PC-3 (cell line): ENCODE data around the gene SPATS2. TPM values are rescaled to one million over a fixed set of nuclear protein-coding genes. Genes with fewer than 3 reads are reported as not detected.

Experiments
- ATAC-seq: fragments of 200-7000 bp; cut with Tn5 transposase; 2 replicates; pipeline ENCODE4 v1.9.1; 2020; ENCODE audit warnings: mild to moderate bottlenecking, moderate library complexity
- BruUV-seq: library from RNA; stranded (reverse); fragments of 400-500 nt; replicated peaks from 2 replicates; lab custom pipeline; 2021; lab: Mats Ljungman, UMichigan
- CTCF ChIA-PET: fragments of 300-600 bp; sonication (Branson Sonifier 250); formaldehyde crosslinking; loops from one replicate; lab custom pipeline; 2022; ENCODE audit warnings: antibody characterized with exemption; lab: Charles Lee
- POLR2A ChIA-PET: fragments of 300-600 bp; sonication (Branson Sonifier 250); formaldehyde crosslinking; loops from one replicate; lab custom pipeline; 2022; ENCODE audit warnings: antibody characterized with exemption; ENCODE audit not compliant: unreplicated experiment; lab: Charles Lee
- DNase-seq: peaks from one replicate; pipeline ENCODE4 v3.0.0-alpha.2; 2015
- H2AFZ ChIP-seq: fragments of 300-600 bp; sonication (generic); 2 replicates; pipeline ENCODE4 v1.6.0; 2016; ENCODE audit warnings: antibody characterized with exemption, low read length
- H3F3A ChIP-seq: fragments of 300-600 bp; sonication (generic); one replicate; pipeline ENCODE4 v1.6.0; 2017; ENCODE audit warnings: antibody characterized with exemption, low read length, control low read depth, mild to moderate bottlenecking; ENCODE audit not compliant: unreplicated experiment
- H3K27ac ChIP-seq: fragments of 300-600 bp; sonication (generic); 2 replicates; pipeline ENCODE4 v1.5.1; 2016; ENCODE audit warnings: mild to moderate bottlenecking, low read length
- H3K27me3 ChIP-seq: fragments of 300-600 bp; sonication (generic); 2 replicates; pipeline ENCODE4 v1.6.1; 2016; ENCODE audit warnings: low read length, mixed read lengths
- H3K36me3 ChIP-seq: fragments of 300-600 bp; sonication (generic); 2 replicates; pipeline ENCODE4 v1.6.1; 2016; ENCODE audit warnings: low read depth, mixed run types, low read length, mixed read lengths
- H3K4me1 ChIP-seq: fragments of 300-600 bp; sonication (generic); 2 replicates; pipeline ENCODE4 v1.5.1; 2016; ENCODE audit warnings: low read length; ENCODE audit not compliant: insufficient read depth
- H3K4me2 ChIP-seq: fragments of 300-600 bp; sonication (generic); 2 replicates; pipeline ENCODE4 v1.6.0; 2016; ENCODE audit warnings: low read length
- H3K4me3 ChIP-seq: fragments of 300-600 bp; sonication (generic); 2 replicates; pipeline ENCODE4 v1.5.1; 2016; ENCODE audit warnings: mild to moderate bottlenecking, low read length, mixed read lengths
- H3K79me2 ChIP-seq: fragments of 300-600 bp; sonication (generic); 2 replicates; pipeline ENCODE4 v1.6.1; 2017; ENCODE audit warnings: low read length, mixed read lengths
- H3K9ac ChIP-seq: fragments of 300-600 bp; sonication (generic); 2 replicates; pipeline ENCODE4 v1.6.0; 2016; ENCODE audit warnings: mild to moderate bottlenecking, low read length
- H3K9me2 ChIP-seq: fragments of 300-600 bp; sonication (generic); replicated peaks from 2 replicates; pipeline ENCODE4 v1.6.1; 2016; ENCODE audit warnings: mixed run types, low read length, mixed read lengths
- H3K9me3 ChIP-seq: fragments of 300-600 bp; sonication (generic); 2 replicates; pipeline ENCODE4 v1.6.1; 2016; ENCODE audit warnings: low read length, mixed read lengths
- H4K20me1 ChIP-seq: fragments of 300-600 bp; sonication (generic); 2 replicates; pipeline ENCODE4 v1.6.1; 2016; ENCODE audit warnings: low read length, mixed read lengths
- EZH2 ChIP-seq: fragments of 300-600 bp; sonication (generic); IDR thresholded peaks from one replicate; pipeline ENCODE4 v1.6.1; 2017; ENCODE audit warnings: antibody characterized with exemption, mild to moderate bottlenecking, low read length; ENCODE audit not compliant: unreplicated experiment
- EZH2phosphoT487 ChIP-seq: fragments of 300-600 bp; sonication (generic); IDR thresholded peaks from 2 replicates; pipeline ENCODE4 v1.6.1; 2018; ENCODE audit warnings: mild to moderate bottlenecking, antibody characterized with exemption, low read length, borderline replicate concordance
- intact Hi-C: fragments of 100-400 bp; cut with micrococcal nuclease; formaldehyde crosslinking; loops from 2 replicates; pipeline ENCODE4 v1.9.0; 2023
- total RNA-seq: library from RNA; depleted of rRNA; stranded (reverse); fragments of >200 nt; gene quantifications from 2 replicates; pipeline ENCODE4 v1.2.3, GENCODE V29; 2014
- TF ChIP-seq, protein P1 (sequence below): fragments of 300-600 bp; sonication (generic); conservative IDR thresholded peaks from 2 replicates; pipeline ENCODE4 v1.5.1; 2017; ENCODE audit warnings: antibody characterized with exemption, low read depth, mild to moderate bottlenecking, low read length

Gene SPATS2
- total RNA-seq, 1 experiment from 2014 or later, result 27.0 TPM

DNA sequence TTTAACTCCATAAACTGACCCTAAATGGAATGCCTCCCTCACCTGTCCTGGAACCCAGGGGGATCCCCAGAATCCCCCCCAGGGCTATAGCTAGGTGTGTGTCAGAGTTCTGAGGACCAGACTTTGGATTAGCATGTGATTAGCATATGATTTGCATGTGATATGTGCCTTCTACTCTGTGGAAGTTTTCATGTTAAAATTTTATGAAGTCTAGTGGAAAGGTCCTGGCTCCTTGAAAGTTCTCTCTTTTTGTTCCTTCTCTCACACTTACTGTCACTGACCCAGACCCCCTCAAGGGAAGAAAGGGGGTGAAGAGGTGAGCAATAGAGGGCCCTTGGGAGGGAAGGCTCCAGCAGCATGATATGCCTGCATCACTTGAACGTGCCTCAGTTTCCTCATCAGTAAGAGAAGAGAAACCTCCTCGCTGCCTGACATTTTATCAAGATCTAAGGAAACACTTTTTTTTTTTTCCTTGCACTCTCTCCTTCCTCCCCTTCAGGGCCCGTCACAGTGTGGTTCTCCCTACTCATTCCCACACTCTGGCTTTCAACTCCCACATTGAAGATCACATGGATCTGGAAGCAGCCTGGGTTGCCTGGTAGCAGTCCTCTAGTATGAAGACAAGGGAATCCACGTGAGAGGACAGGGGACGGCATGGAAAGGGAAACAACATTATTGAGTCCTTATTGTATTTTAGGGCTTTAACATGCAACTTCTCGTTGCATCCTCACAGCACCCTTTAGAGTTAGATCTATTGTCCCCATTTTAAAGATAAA lies 27.0 kb upstream of the SPATS2 start:
- ChIA-PET POLR2A (no interaction called here), CTCF (no interaction called here)
- intact Hi-C loops, result no loop called here

DNA sequence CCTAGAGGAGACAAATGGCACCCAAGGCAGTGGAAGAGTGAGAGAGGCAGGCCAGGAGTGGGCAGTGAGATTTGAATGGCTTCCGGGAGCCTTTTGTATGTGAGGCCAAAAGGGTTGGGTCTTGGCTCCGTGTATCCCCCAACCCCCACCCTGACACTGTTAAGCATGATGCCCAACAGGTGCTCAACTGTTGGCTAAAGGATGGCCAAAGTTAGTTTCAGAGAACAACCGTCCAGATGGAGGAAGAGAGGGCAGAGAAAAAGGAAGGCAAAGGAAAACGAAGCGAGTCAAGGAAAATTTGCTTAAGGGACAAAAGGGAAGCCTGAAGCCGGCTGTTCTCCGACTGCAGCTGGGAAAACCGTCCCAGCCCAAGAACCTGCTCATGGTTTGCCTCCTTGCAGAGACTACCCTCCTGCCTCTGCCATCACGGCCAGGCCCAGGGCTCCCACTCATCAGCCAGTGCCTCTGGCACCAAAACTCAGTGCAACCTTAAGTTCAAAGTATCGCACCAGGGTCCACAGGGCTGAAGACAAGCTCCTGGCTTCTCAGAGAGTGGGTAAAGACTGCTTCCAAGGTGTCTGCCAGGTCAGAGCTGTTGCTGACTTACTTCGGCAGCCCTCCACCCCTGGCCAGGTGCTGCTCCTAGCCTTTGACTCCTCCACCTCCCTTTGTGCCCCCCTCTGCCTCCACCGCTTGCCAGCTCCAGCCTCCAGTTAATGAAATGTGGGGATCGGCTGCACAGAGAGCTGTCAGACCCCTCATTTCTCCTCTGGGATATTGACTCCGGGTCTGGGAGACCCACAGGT lies 26.1 kb upstream of the SPATS2 start:
- no peak for ATAC-seq
- TF ChIP-seq, protein P1, sequence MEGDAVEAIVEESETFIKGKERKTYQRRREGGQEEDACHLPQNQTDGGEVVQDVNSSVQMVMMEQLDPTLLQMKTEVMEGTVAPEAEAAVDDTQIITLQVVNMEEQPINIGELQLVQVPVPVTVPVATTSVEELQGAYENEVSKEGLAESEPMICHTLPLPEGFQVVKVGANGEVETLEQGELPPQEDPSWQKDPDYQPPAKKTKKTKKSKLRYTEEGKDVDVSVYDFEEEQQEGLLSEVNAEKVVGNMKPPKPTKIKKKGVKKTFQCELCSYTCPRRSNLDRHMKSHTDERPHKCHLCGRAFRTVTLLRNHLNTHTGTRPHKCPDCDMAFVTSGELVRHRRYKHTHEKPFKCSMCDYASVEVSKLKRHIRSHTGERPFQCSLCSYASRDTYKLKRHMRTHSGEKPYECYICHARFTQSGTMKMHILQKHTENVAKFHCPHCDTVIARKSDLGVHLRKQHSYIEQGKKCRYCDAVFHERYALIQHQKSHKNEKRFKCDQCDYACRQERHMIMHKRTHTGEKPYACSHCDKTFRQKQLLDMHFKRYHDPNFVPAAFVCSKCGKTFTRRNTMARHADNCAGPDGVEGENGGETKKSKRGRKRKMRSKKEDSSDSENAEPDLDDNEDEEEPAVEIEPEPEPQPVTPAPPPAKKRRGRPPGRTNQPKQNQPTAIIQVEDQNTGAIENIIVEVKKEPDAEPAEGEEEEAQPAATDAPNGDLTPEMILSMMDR, result no peak
- TF ChIP-seq EZH2, result no peak
- no peak for TF ChIP-seq EZH2phosphoT487
- Histone ChIP-seq H3K4me2 (no peak overlapping the region), H3F3A (no peaks in the 10 kb centered on the region), H3K4me3 (no peak overlapping the region), H3K27me3 (peaks cover 13% of the 10 kb centered on the region), H3K4me1 (peaks cover 16% of the 10 kb centered on the region), H4K20me1 (no peaks in the 10 kb centered on the region), H3K27ac (no peak overlapping the region), H3K36me3 (no peaks in the 10 kb centered on the region), H3K9me3 (no peaks in the 10 kb centered on the region), H3K9ac (no peak overlapping the region), H3K9me2 (no peaks in the 10 kb centered on the region), H3K79me2 (no peaks in the 10 kb centered on the region), H2AFZ (no peak overlapping the region)
- no peak for DNase-seq
- BruUV-seq, result no TSS peak
- intact Hi-C loops, result no loop called here
- CTCF ChIA-PET, result interaction anchor here (0.5 to 2.0 kb wide), 3 partner anchors 10 to 106 kb away, joined by 6 to 7 read pairs (median 6); no protein-coding TSS in a partner anchor
- POLR2A ChIA-PET, result interaction anchor here (0.6 kb wide), 1 partner anchor 165 kb away, joined by 5 read pairs; no protein-coding TSS in a partner anchor

More for the DNA sequence above, 27.0 kb upstream of the SPATS2 start:
- Histone ChIP-seq H2AFZ (no peak overlapping the region), H3K27me3 (peaks cover 6% of the 10 kb centered on the region; the same call in 1 of the 2 replicates), H3F3A (no peaks in the 10 kb centered on the region), H4K20me1 (no peaks in the 10 kb centered on the region), H3K9ac (no peak overlapping the region), H3K4me1 (peaks cover 8% of the 10 kb centered on the region; the same call in 1 of the 2 replicates), H3K79me2 (no peaks in the 10 kb centered on the region), H3K27ac (no peak overlapping the region), H3K36me3 (no peaks in the 10 kb centered on the region), H3K9me2 (no peaks in the 10 kb centered on the region), H3K4me2 (no peak overlapping the region), H3K4me3 (no peak overlapping the region), H3K9me3 (no peaks in the 10 kb centered on the region)
- no peak for ATAC-seq
- DNase-seq, result no peak
- no TSS peak for BruUV-seq
- TF ChIP-seq EZH2phosphoT487, result no peak

DNA sequence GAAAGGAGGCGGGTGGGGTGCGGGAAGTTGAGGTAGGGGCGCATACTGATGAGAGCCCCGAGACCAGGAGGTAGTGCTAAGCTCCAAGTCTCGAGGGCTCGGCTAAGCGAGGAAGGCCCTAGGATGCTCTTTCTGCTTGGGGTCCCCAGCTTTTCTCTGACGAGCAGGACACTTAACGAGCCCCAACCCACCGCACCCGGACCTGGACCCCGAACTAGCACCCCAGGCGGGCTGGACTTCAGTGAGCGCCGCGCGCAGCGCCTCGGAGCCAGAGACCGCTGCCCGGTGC lies 25.5 kb upstream of the SPATS2 start:
- POLR2A ChIA-PET, result interaction anchor here (0.6 kb wide), 1 partner anchor 165 kb away, joined by 5 read pairs; no protein-coding TSS in a partner anchor
- H3K9ac ChIP-seq, result no peak overlapping the region
- CTCF ChIA-PET, result interaction anchor here (1.0 to 2.0 kb wide), 4 partner anchors 10 to 175 kb away, joined by 3 to 6 read pairs (median 5); partner anchors contain the start of gene SPATS2

More for the DNA sequence above, 25.5 kb upstream of the SPATS2 start:
- intact Hi-C loops, result no loop called here
- peaks cover 19% of the 10 kb centered on the region for H3K27me3 ChIP-seq
- no peaks in the 10 kb centered on the region for H3K36me3 ChIP-seq
- no peaks in the 10 kb centered on the region for H3K79me2 ChIP-seq
- no peak overlapping the region for H3K4me3 ChIP-seq
- no peak for DNase-seq
- H3K9me2 ChIP-seq, result no peaks in the 10 kb centered on the region
- TF ChIP-seq EZH2phosphoT487 (no peak), EZH2 (no peak)
- TF ChIP-seq, protein P1, result no peak
- no TSS peak for BruUV-seq
- no peak overlapping the region for H3K4me2 ChIP-seq
- ATAC-seq, result no peak
- H3K9me3 ChIP-seq, result no peaks in the 10 kb centered on the region
- no peak overlapping the region for H3K27ac ChIP-seq
- H3K4me1 ChIP-seq, result peaks cover 20% of the 10 kb centered on the region
- H2AFZ ChIP-seq, result no peak overlapping the region
- no peaks in the 10 kb centered on the region for H3F3A ChIP-seq
- H4K20me1 ChIP-seq, result no peaks in the 10 kb centered on the region
